K562 (cell line): ENCODE data around the gene FKBP3. TPM values are rescaled to one million over a fixed set of nuclear protein-coding genes. Genes with fewer than 3 reads are reported as not detected.

Experiments
- CSDE1 ChIP-seq, 2 experiments: fragments of 450-650 bp; IDR thresholded peaks; 2 replicates each; pipeline ENCODE4 v1.6.1; 2016; ENCODE audit warnings: mild to moderate bottlenecking in 1 of 2
- CTCF ChIP-seq, 3 experiments: IDR thresholded peaks in 2 of 3; conservative IDR thresholded peaks in 1 of 3; 2 replicates each; pipeline ENCODE4 v1.5.1; 2011 to 2012; ENCODE audit warnings: low read length in 3 of 3, mild to moderate bottlenecking in 3 of 3, control low read depth in 2 of 3, improper control_type of control experiment in 1 of 3, inconsistent platforms in 1 of 3, low read depth in 1 of 3, mixed read lengths in 1 of 3, moderate library complexity in 1 of 3; ENCODE audit not compliant: insufficient read depth in 2 of 3
- NR2C2 ChIP-seq, 2 experiments: fragments of 200-800 bp in 1 of 2; sonication (Bioruptor generic) in 1 of 2; sonication (generic) in 1 of 2; formaldehyde crosslinking in 1 of 2; IDR thresholded peaks; 2 replicates each; pipeline versions ENCODE4 v1.6.1 to v1.8.0; 2016 to 2022; ENCODE audit warnings: mild to moderate bottlenecking in 1 of 2, missing compliant biosample characterization in 1 of 2, missing genetic modification characterization in 1 of 2, missing genetic modification reagents in 1 of 2
- NR4A1 ChIP-seq, 2 experiments: fragments of 250-450 bp in 1 of 2; fragments of 450-650 bp in 1 of 2; sonication (Bioruptor Pico) in 1 of 2; IDR thresholded peaks; 2 replicates each; pipeline versions ENCODE4 v1.4.0 to v1.6.1; 2016 to 2020; ENCODE audit warnings: mild to moderate bottlenecking in 2 of 2, missing compliant biosample characterization in 1 of 2, missing genetic modification characterization in 1 of 2, moderate library complexity in 1 of 2
- POLR2G ChIP-seq: fragments of 200-400 bp; formaldehyde crosslinking; IDR thresholded peaks from 2 replicates; pipeline ENCODE4 v1.6.1; 2017; ENCODE audit warnings: low read depth, mild to moderate bottlenecking, antibody characterized with exemption, low read length, moderate library complexity
- TAF9B ChIP-seq: fragments of 450-650 bp; IDR thresholded peaks from 2 replicates; pipeline ENCODE4 v1.6.1; 2018; ENCODE audit warnings: mild to moderate bottlenecking; ENCODE audit not compliant: partially characterized antibody
- TEAD1 ChIP-seq, 2 experiments: fragments of 450-650 bp in 1 of 2; sonication (generic) in 1 of 2; formaldehyde crosslinking; IDR thresholded peaks; 2 replicates each; pipeline versions ENCODE4 v1.4.0 to v1.8.0; 2020 to 2022; ENCODE audit warnings: mild to moderate bottlenecking in 2 of 2, missing genetic modification reagents in 1 of 2
- TFAP4 ChIP-seq: sonication (generic); formaldehyde crosslinking; IDR thresholded peaks from 2 replicates; pipeline ENCODE4 v1.8.0; 2022; ENCODE audit warnings: missing genetic modification reagents, mild to moderate bottlenecking, moderate library complexity, borderline replicate concordance
- ZBTB40 ChIP-seq, 2 experiments: fragments of 450-650 bp in 1 of 2; sonication (generic) in 1 of 2; formaldehyde crosslinking in 1 of 2; IDR thresholded peaks; 2 replicates each; pipeline versions ENCODE4 v1.7.1 to v1.9.0; 2016 to 2022; ENCODE audit warnings: inconsistent platforms in 1 of 2, mild to moderate bottlenecking in 1 of 2, missing genetic modification reagents in 1 of 2
- ZC3H8 ChIP-seq: fragments of 450-650 bp; IDR thresholded peaks from 2 replicates; pipeline ENCODE4 v1.6.1; 2017
- ZNF197 ChIP-seq: fragments of 200-800 bp; sonication (Bioruptor generic); IDR thresholded peaks from 2 replicates; pipeline ENCODE4 v1.6.1; 2016; ENCODE audit warnings: low read depth, missing genetic modification characterization, missing compliant biosample characterization
- polyA plus RNA-seq, 8 experiments: library from polyadenylated mRNA; depleted of rRNA in 4 of 8; stranded (reverse) in 5 of 8; unstranded in 3 of 8; fragments of >200 nt; fragmentation: Nextera tagmentation in 2 of 8; fragmentation: Illumina TruSeq in 1 of 8; extraction: Ambion mirVana in 2 of 8; extraction: Trizol in 1 of 8; gene quantifications; 2 replicates each; pipeline versions ENCODE4 v1.2.1 to v1.2.3, GENCODE V29; 2011 to 2014; ENCODE audit warnings: inconsistent platforms in 1 of 8, missing spikeins in 1 of 8
- total RNA-seq, 7 experiments: library from RNA; depleted of rRNA in 6 of 7; stranded (reverse); fragments of >200 nt in 6 of 7; fragmentation: Illumina TruSeq in 2 of 7; extraction: Trizol in 2 of 7; gene quantifications; 2 replicates each; pipeline versions ENCODE4 v1.2.1 to v1.2.3, GENCODE V29; 2011 to 2021; ENCODE audit warnings: low replicate concordance in 1 of 7

FKBP3 gene
- total and polyA plus RNA-seq, 9 of the 15 experiments (the other 6 are each of a cell fraction or from before 2014, with no cell fraction given), result 43.6 to 107 (median 65.2) TPM

GRCh38 chr14:45134051-45134958 is at the start of gene FKBP3 (continued):
- TF ChIP-seq ZBTB40 (IDR thresholded peaks at IDR 0.05) (no peak; the same call in none of the 2 replicates), ZBTB40 (CRISPR knock-in tag; IDR thresholded peaks at IDR 0.05) (no peak), CSDE1 (IDR thresholded peaks at IDR 0.05) (0 out of 4 replicates have a peak, but pooled peaks of 1 of the 2 experiments have one; percentile 44), NR4A1 (CRISPR knock-in tag; IDR thresholded peaks at IDR 0.05) (no peak), NR4A1 (tag; IDR thresholded peaks at IDR 0.05) (no peak), ZNF197 (CRISPR knock-in tag) (no peak), TAF9B (peak; percentile 64), CTCF (IDR thresholded peaks at IDR 0.05 in 2 of 3, conservative IDR thresholded peaks at IDR 0.05 in 1 of 3; ENCODE audit: insufficient read depth in 2 of 3, low read depth in 1 of 3, low read length in 3 of 3) (peak in 2 of 3 experiments; percentile 12 to 47; a peak in 2 of 6 replicates), ZC3H8 (no peak), TEAD1 (CRISPR knock-in tag; IDR thresholded peaks at IDR 0.05) (peak; percentile 39 to 73; a peak in 2 of 4 replicates), TFAP4 (CRISPR knock-in tag) (peak; percentile 63; the same call in 1 of the 2 replicates), POLR2G (peak; percentile 91), NR2C2 (CRISPR knock-in tag; IDR thresholded peaks at IDR 0.05) (no peak), NR2C2 (tag; IDR thresholded peaks at IDR 0.05) (peak; percentile 89)
